CD14-positive monocyte (primary cell): Measurements from ENCODE around the gene IPP. TPM values are rescaled to one million over a fixed set of nuclear protein-coding genes. Genes with fewer than 3 reads are reported as not detected.

ENCODE experiments used
- DNase-seq, 3 donors: peaks; one replicate each; pipeline ENCODE4 v3.0.0-alpha.2; 2011 to 2022
- H2AFZ ChIP-seq: 2 replicates; pipeline ENCODE4 v1.6.0; 2012; ENCODE audit warnings: mild to moderate bottlenecking, low read depth, low read length, inconsistent platforms; ENCODE audit not compliant: insufficient read depth, poor library complexity, severe bottlenecking
- H3K27ac ChIP-seq, 2 donors: 1 replicate in 1 of 2; 2 replicates in 1 of 2; pipeline ENCODE4 v1.5.1; 2012 to 2013; ENCODE audit warnings: low read length in 2 of 2, control low read depth in 1 of 2, inconsistent platforms in 1 of 2, low read depth in 1 of 2, mild to moderate bottlenecking in 1 of 2
- H3K27me3 ChIP-seq, 2 donors: one replicate each; pipeline versions ENCODE4 v1.6.0 to v1.6.1; 2011 to 2013; ENCODE audit warnings: low read length in 2 of 2; ENCODE audit not compliant: control insufficient read depth in 2 of 2, insufficient read depth in 2 of 2
- H3K36me3 ChIP-seq, 2 donors: replicated peaks in 1 of 2; 1 replicate in 1 of 2; 2 replicates in 1 of 2; pipeline versions ENCODE4 v1.5.1 to v1.6.1; 2012 to 2013; ENCODE audit warnings: low read length in 2 of 2, control low read depth in 1 of 2, inconsistent platforms in 1 of 2, mild to moderate bottlenecking in 1 of 2; ENCODE audit not compliant: insufficient read depth in 2 of 2, control insufficient read depth in 1 of 2
- H3K4me1 ChIP-seq, 2 donors: 1 replicate in 1 of 2; 2 replicates in 1 of 2; pipeline versions ENCODE4 v1.5.1 to v1.6.1; 2012 to 2013; ENCODE audit warnings: low read length in 2 of 2, control low read depth in 1 of 2, inconsistent platforms in 1 of 2, mild to moderate bottlenecking in 1 of 2, moderate library complexity in 1 of 2; ENCODE audit not compliant: insufficient read depth in 2 of 2, control insufficient read depth in 1 of 2
- H3K4me2 ChIP-seq: replicated peaks from 2 replicates; pipeline ENCODE3; 2012; ENCODE audit warnings: low read length, moderate library complexity, mild to moderate bottlenecking; ENCODE audit not compliant: poor library complexity, severe bottlenecking; ENCODE audit errors: extremely low read depth
- H3K4me3 ChIP-seq, 3 experiments: fragments of 200-600 bp in 1 of 3; sonication (generic) in 1 of 3; replicated peaks in 1 of 3; 1 replicate in 2 of 3; 2 replicates in 1 of 3; pipeline ENCODE4 v1.5.1; 2011 to 2013; ENCODE audit warnings: low read length in 3 of 3, mild to moderate bottlenecking in 3 of 3, control low read depth in 2 of 3, low read depth in 2 of 3, inconsistent platforms in 1 of 3, moderate library complexity in 1 of 3
- H3K79me2 ChIP-seq: 2 replicates; pipeline ENCODE4 v1.6.0; 2012; ENCODE audit warnings: mild to moderate bottlenecking, control low read depth, inconsistent platforms, low read length, moderate library complexity; ENCODE audit not compliant: insufficient read depth
- H3K9ac ChIP-seq: 2 replicates; pipeline ENCODE4 v1.6.0; 2017; ENCODE audit warnings: low read length, mild to moderate bottlenecking; ENCODE audit not compliant: insufficient read depth, poor library complexity, severe bottlenecking
- H3K9me3 ChIP-seq, 2 donors: replicated peaks in 1 of 2; 1 replicate in 1 of 2; 2 replicates in 1 of 2; pipeline versions ENCODE4 v1.5.1 to v1.6.1; 2012 to 2013; ENCODE audit warnings: low read length in 2 of 2, control low read depth in 1 of 2; ENCODE audit not compliant: control insufficient read depth in 1 of 2, insufficient read depth in 1 of 2
- H4K20me1 ChIP-seq: 2 replicates; pipeline ENCODE4 v1.6.0; 2012; ENCODE audit warnings: mild to moderate bottlenecking, low read length, control low read depth, moderate library complexity; ENCODE audit not compliant: insufficient read depth
- H3K27ac Mint-ChIP-seq, 7 donors: one replicate each; pipeline ENCODE4 v1.8.0; 2020; ENCODE audit warnings: mild to moderate bottlenecking in 7 of 7, mixed read lengths in 7 of 7, moderate library complexity in 6 of 7, inconsistent platforms in 2 of 7
- H3K27me3 Mint-ChIP-seq, 3 donors: one replicate each; pipeline ENCODE4 v1.8.0; 2021 to 2022; ENCODE audit warnings: low read depth in 3 of 3, mild to moderate bottlenecking in 3 of 3, mixed read lengths in 3 of 3, moderate library complexity in 3 of 3, inconsistent platforms in 1 of 3
- H3K36me3 Mint-ChIP-seq, 2 donors: one replicate each; pipeline ENCODE4 v1.8.0; 2020; ENCODE audit warnings: mixed read lengths in 2 of 2, inconsistent platforms in 1 of 2, mild to moderate bottlenecking in 1 of 2
- H3K4me1 Mint-ChIP-seq: one replicate; pipeline ENCODE4 v1.8.0; 2020; ENCODE audit warnings: mild to moderate bottlenecking, mixed read lengths
- H3K4me3 Mint-ChIP-seq, 2 donors: one replicate each; pipeline ENCODE4 v1.8.0; 2020; ENCODE audit warnings: mild to moderate bottlenecking in 2 of 2, mixed read lengths in 2 of 2, moderate library complexity in 1 of 2
- H3K9me3 Mint-ChIP-seq, 7 donors: one replicate each; pipeline ENCODE4 v1.8.0; 2020 to 2022; ENCODE audit warnings: mixed read lengths in 7 of 7, mild to moderate bottlenecking in 6 of 7, moderate library complexity in 6 of 7, inconsistent platforms in 2 of 7
- WGBS: methylation state at CpG from one replicate; pipeline ENCODE4 v1.1.5; 2013; ENCODE audit warnings: missing lambda C conversion rate; ENCODE audit not compliant: insufficient coverage; 5-methylcytosine and 5-hydroxymethylcytosine counted together
- intact Hi-C, 2 donors: fragments of 100-400 bp; cut with micrococcal nuclease; formaldehyde crosslinking; loops; one replicate each; pipeline versions ENCODE4 v1.15.0 to v1.15.1; 2023
- polyA plus RNA-seq, 3 donors: library from polyadenylated mRNA; depleted of rRNA in 1 of 3; unstranded in 2 of 3; stranded (reverse) in 1 of 3; fragments of 300-500 nt in 2 of 3; fragments of >200 nt in 1 of 3; fragmentation: Illumina TruSeq in 2 of 3; gene quantifications; 1 replicate in 2 of 3; 2 replicates in 1 of 3; pipeline ENCODE4 v1.2.3, GENCODE V29; 2012 to 2021
- TF ChIP-seq, protein P1 (sequence below): fragments of 200-600 bp; IDR thresholded peaks from one replicate; pipeline ENCODE4 v1.8.0; 2022; ENCODE audit warnings: antibody characterized with exemption, mild to moderate bottlenecking

The IPP gene
- polyA plus RNA-seq, 3 donors, result 0.35 to 1.4 (median 1.4) TPM

GRCh38 chr1:45769261-45769932, 18.9 kb upstream of the IPP start:
- H3K4me3 Mint-ChIP-seq, result no peak overlapping the region
- WGBS, result 30% methylated on average over 1 of the region's 4 CpGs
- TF ChIP-seq, protein P1, sequence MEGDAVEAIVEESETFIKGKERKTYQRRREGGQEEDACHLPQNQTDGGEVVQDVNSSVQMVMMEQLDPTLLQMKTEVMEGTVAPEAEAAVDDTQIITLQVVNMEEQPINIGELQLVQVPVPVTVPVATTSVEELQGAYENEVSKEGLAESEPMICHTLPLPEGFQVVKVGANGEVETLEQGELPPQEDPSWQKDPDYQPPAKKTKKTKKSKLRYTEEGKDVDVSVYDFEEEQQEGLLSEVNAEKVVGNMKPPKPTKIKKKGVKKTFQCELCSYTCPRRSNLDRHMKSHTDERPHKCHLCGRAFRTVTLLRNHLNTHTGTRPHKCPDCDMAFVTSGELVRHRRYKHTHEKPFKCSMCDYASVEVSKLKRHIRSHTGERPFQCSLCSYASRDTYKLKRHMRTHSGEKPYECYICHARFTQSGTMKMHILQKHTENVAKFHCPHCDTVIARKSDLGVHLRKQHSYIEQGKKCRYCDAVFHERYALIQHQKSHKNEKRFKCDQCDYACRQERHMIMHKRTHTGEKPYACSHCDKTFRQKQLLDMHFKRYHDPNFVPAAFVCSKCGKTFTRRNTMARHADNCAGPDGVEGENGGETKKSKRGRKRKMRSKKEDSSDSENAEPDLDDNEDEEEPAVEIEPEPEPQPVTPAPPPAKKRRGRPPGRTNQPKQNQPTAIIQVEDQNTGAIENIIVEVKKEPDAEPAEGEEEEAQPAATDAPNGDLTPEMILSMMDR, result no peak
- no peak overlapping the region for H3K27ac ChIP-seq
- H3K4me1 ChIP-seq, result no peaks in the 10 kb centered on the region
- H3K4me2 ChIP-seq, result no peak overlapping the region
- H3K36me3 Mint-ChIP-seq, result no peaks in the 10 kb centered on the region
- no peaks in the 10 kb centered on the region for H3K36me3 ChIP-seq
- no peak for DNase-seq
- H3K9me3 ChIP-seq, result no peaks in the 10 kb centered on the region
- H4K20me1 ChIP-seq, result no peaks in the 10 kb centered on the region
- no peaks in the 10 kb centered on the region for H3K27me3 ChIP-seq
- H3K27ac Mint-ChIP-seq, result no peak overlapping the region
- no peak overlapping the region for H3K4me3 ChIP-seq
- peaks cover 1 to 2% (median 2%) of the 10 kb centered on the region in 3 donors for H3K27me3 Mint-ChIP-seq
- intact Hi-C loops, result no loop called here
- no peaks in the 10 kb centered on the region for H3K4me1 Mint-ChIP-seq
- no peaks in the 10 kb centered on the region for H3K79me2 ChIP-seq
- H3K9ac ChIP-seq, result no peak overlapping the region
- no peaks in the 10 kb centered on the region for H3K9me3 Mint-ChIP-seq
- H2AFZ ChIP-seq, result peak overlapping the region; percentile 46

GRCh38 chr1:45767035-45767434, 16.6 kb upstream of the IPP start:
- no peak overlapping the region for H2AFZ ChIP-seq
- H3K4me3 ChIP-seq, result no peak overlapping the region
- H3K27ac ChIP-seq, result no peak overlapping the region
- H3K9me3 ChIP-seq, result peaks cover 0 to under 1% of the 10 kb centered on the region in 2 donors
- DNase-seq, result no peak
- H4K20me1 ChIP-seq, result no peaks in the 10 kb centered on the region
- peaks cover 0 to 3% of the 10 kb centered on the region in 2 donors for H3K4me1 ChIP-seq
- no peak overlapping the region for H3K4me2 ChIP-seq
- no CpG with 5 or more reads among the region's 6 CpGs for WGBS
- no peaks in the 10 kb centered on the region for H3K79me2 ChIP-seq
- H3K4me3 Mint-ChIP-seq, result no peak overlapping the region
- H3K36me3 Mint-ChIP-seq, result no peaks in the 10 kb centered on the region
- H3K27ac Mint-ChIP-seq, result no peak overlapping the region
- peaks cover under 1 to 7% (median 4%) of the 10 kb centered on the region in 7 donors for H3K9me3 Mint-ChIP-seq
- H3K36me3 ChIP-seq, result no peaks in the 10 kb centered on the region
- intact Hi-C loops, result no loop called here
- peaks cover 0 to 2% (median 2%) of the 10 kb centered on the region in 3 donors for H3K27me3 Mint-ChIP-seq
- TF ChIP-seq, protein P1, result no peak
- H3K4me1 Mint-ChIP-seq, result peaks cover 7% of the 10 kb centered on the region
- H3K9ac ChIP-seq, result no peak overlapping the region
- H3K27me3 ChIP-seq, result no peaks in the 10 kb centered on the region
